HepG2 (cell line): ENCODE measurements around the gene ZNF625. TPM values are rescaled to one million over a fixed set of nuclear protein-coding genes. Genes with fewer than 3 reads are reported as not detected.

Experiments
- CENPT ChIP-seq: sonication (generic); formaldehyde crosslinking; IDR thresholded peaks from 2 replicates; pipeline ENCODE4 v1.8.0; 2022; ENCODE audit warnings: low read depth, mild to moderate bottlenecking, moderate library complexity, missing genetic modification reagents
- DZIP1 ChIP-seq: sonication (generic); formaldehyde crosslinking; IDR thresholded peaks from 2 replicates; pipeline ENCODE4 v1.5.0; 2020; ENCODE audit warnings: mild to moderate bottlenecking, missing genetic modification reagents
- GLI4 ChIP-seq: sonication (generic); formaldehyde crosslinking; IDR thresholded peaks from 2 replicates; pipeline ENCODE4 v1.5.1; 2020; ENCODE audit warnings: missing genetic modification reagents, mild to moderate bottlenecking, moderate library complexity, borderline replicate concordance
- KLF13 ChIP-seq: sonication (generic); formaldehyde crosslinking; IDR thresholded peaks from 2 replicates; pipeline ENCODE4 v1.4.0; 2020; ENCODE audit warnings: mild to moderate bottlenecking, missing genetic modification reagents
- SP4 ChIP-seq: sonication (generic); formaldehyde crosslinking; IDR thresholded peaks from 2 replicates; pipeline ENCODE4 v1.8.1; 2023; ENCODE audit warnings: mild to moderate bottlenecking, missing genetic modification reagents
- TOPORS ChIP-seq: sonication (generic); formaldehyde crosslinking; IDR thresholded peaks from 2 replicates; pipeline ENCODE4 v1.8.0; 2023; ENCODE audit warnings: mild to moderate bottlenecking, missing genetic modification reagents
- ZIK1 ChIP-seq: sonication (generic); formaldehyde crosslinking; IDR thresholded peaks from 2 replicates; pipeline ENCODE4 v1.5.0; 2020; ENCODE audit warnings: mild to moderate bottlenecking, low read depth, missing genetic modification reagents, borderline replicate concordance
- ZMAT5 ChIP-seq: sonication (generic); formaldehyde crosslinking; IDR thresholded peaks from 2 replicates; pipeline ENCODE4 v1.5.0; 2020; ENCODE audit warnings: mild to moderate bottlenecking, low read depth, missing genetic modification reagents, borderline replicate concordance
- ZNF367 ChIP-seq: sonication (generic); formaldehyde crosslinking; IDR thresholded peaks from 2 replicates; pipeline ENCODE4 v1.4.0; 2020; ENCODE audit warnings: missing genetic modification reagents, borderline replicate concordance
- ZNF563 ChIP-seq: sonication (generic); formaldehyde crosslinking; IDR thresholded peaks from 2 replicates; pipeline ENCODE4 v1.8.0; 2022; ENCODE audit warnings: mild to moderate bottlenecking, moderate library complexity, missing genetic modification reagents
- ZNF652 ChIP-seq: IDR thresholded peaks from 2 replicates; pipeline ENCODE4 v1.6.1; 2016; ENCODE audit warnings: low read depth, borderline replicate concordance
- polyA plus RNA-seq, 8 experiments: library from polyadenylated mRNA; depleted of rRNA in 3 of 8; stranded (reverse) in 7 of 8; unstranded in 1 of 8; fragments of >200 nt; fragmentation: Illumina TruSeq in 4 of 8; extraction: Trizol in 4 of 8; gene quantifications; 2 replicates each; pipeline versions ENCODE4 v1.2.1 to v1.2.3, GENCODE V29; 2011 to 2016; ENCODE audit warnings: low read depth in 4 of 8, missing spikeins in 1 of 8, mixed read lengths in 1 of 8; ENCODE audit not compliant: insufficient read depth in 1 of 8
- total RNA-seq, 5 experiments: library from RNA; depleted of rRNA; stranded (reverse); fragments of >200 nt; fragmentation: Illumina TruSeq; extraction: Trizol; gene quantifications; 2 replicates each; pipeline ENCODE4 v1.2.3, GENCODE V29; 2016; ENCODE audit warnings: low read depth in 1 of 5
- TF ChIP-seq, protein P1 (sequence below): sonication (generic); formaldehyde crosslinking; IDR thresholded peaks from 2 replicates; pipeline ENCODE4 v1.5.1; 2020; ENCODE audit warnings: mild to moderate bottlenecking, moderate library complexity, missing genetic modification reagents
- TF ChIP-seq, protein P2 (sequence below): sonication (generic); formaldehyde crosslinking; IDR thresholded peaks from 2 replicates; pipeline ENCODE4 v1.8.0; 2022; ENCODE audit warnings: mild to moderate bottlenecking, missing genetic modification reagents, borderline replicate concordance
- TF ChIP-seq, protein P3 (sequence below): sonication (generic); formaldehyde crosslinking; IDR thresholded peaks from 2 replicates; pipeline ENCODE4 v1.4.0; 2020; ENCODE audit warnings: missing genetic modification reagents; ENCODE audit errors: not compliant biosample characterization
- TF ChIP-seq, protein P4 (sequence below): sonication (generic); formaldehyde crosslinking; IDR thresholded peaks from 2 replicates; pipeline ENCODE4 v1.4.0; 2020; ENCODE audit warnings: missing genetic modification reagents, mild to moderate bottlenecking, borderline replicate concordance

Gene ZNF625
- total and polyA plus RNA-seq, 2 of the 13 experiments (the other 11 are each of a cell fraction or from before 2014, with no cell fraction given): 1.7 to 12.2 TPM

DNA sequence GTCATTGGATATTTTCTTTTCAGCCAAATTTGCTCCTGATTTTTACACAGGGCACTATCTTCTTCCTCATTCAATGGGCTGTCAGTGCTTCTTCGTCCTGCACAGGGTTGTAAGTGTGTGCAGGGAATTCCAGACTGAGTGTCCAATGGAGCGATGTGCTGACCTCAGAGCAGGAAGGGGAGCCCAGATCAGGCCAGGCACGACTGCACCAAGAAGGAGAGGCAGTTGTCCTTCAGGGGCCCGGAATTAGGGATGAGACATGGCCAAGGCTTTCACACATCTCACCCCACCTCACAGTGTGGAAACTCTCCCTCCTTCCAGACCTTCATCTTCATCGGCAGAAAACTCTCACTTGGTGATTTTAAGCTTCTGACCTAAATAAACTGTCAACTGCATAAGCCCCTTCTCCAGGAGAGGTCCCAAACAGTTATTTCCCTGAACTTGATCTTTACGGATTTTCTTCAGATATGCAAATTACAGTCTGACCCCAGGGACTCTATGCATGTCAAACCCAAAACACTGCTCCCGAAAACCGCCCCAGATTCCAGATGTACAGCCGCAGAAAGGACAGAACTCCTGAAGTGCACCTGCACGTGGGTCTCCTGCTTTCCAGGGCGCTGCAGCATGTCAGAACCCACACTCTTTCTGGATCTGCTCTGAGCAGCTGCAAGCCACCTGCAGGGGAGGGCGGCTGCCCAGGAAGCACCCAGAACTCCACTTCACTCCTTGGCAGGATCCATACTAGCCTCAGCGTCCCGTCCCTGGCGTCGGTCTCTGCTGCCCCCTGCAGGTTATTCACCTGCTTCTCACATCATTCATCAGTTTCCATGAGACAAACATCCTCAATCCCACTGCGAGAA, 15.8 kb downstream of the ZNF625 start (continued):
- TF ChIP-seq, protein P1, sequence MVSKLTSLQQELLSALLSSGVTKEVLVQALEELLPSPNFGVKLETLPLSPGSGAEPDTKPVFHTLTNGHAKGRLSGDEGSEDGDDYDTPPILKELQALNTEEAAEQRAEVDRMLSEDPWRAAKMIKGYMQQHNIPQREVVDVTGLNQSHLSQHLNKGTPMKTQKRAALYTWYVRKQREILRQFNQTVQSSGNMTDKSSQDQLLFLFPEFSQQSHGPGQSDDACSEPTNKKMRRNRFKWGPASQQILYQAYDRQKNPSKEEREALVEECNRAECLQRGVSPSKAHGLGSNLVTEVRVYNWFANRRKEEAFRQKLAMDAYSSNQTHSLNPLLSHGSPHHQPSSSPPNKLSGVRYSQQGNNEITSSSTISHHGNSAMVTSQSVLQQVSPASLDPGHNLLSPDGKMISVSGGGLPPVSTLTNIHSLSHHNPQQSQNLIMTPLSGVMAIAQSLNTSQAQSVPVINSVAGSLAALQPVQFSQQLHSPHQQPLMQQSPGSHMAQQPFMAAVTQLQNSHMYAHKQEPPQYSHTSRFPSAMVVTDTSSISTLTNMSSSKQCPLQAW (CRISPR knock-in tag): peak; percentile 63; the same call in 1 of the 2 replicates
- TF ChIP-seq ZMAT5 (CRISPR knock-in tag) (no peak), KLF13 (CRISPR knock-in tag) (no peak), ZNF563 (CRISPR knock-in tag) (no peak), ZNF652 (CRISPR knock-in tag) (no peak), SP4 (CRISPR knock-in tag) (no peak), ZIK1 (CRISPR knock-in tag) (no peak), ZNF367 (CRISPR knock-in tag) (no peak), GLI4 (CRISPR knock-in tag) (no peak), CENPT (no peak), DZIP1 (CRISPR knock-in tag) (no peak), TOPORS (no peak)
- TF ChIP-seq, protein P2, sequence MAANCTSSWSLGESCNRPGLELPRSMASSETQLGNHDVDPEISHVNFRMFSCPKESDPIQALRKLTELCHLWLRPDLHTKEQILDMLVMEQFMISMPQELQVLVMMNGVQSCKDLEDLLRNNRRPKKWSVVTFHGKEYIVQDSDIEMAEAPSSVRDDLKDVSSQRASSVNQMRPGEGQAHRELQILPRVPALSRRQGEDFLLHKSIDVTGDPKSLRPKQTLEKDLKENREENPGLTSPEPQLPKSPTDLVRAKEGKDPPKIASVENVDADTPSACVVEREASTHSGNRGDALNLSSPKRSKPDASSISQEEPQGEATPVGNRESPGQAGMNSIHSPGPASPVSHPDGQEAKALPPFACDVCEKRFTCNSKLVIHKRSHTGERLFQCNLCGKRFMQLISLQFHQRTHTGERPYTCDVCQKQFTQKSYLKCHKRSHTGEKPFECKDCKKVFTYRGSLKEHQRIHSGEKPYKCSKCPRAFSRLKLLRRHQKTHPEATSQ (CRISPR knock-in tag): no peak
- TF ChIP-seq, protein P3, sequence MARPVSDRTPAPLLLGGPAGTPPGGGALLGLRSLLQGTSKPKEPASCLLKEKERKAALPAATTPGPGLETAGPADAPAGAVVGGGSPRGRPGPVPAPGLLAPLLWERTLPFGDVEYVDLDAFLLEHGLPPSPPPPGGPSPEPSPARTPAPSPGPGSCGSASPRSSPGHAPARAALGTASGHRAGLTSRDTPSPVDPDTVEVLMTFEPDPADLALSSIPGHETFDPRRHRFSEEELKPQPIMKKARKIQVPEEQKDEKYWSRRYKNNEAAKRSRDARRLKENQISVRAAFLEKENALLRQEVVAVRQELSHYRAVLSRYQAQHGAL (CRISPR knock-in tag): no peak
- TF ChIP-seq, protein P4, sequence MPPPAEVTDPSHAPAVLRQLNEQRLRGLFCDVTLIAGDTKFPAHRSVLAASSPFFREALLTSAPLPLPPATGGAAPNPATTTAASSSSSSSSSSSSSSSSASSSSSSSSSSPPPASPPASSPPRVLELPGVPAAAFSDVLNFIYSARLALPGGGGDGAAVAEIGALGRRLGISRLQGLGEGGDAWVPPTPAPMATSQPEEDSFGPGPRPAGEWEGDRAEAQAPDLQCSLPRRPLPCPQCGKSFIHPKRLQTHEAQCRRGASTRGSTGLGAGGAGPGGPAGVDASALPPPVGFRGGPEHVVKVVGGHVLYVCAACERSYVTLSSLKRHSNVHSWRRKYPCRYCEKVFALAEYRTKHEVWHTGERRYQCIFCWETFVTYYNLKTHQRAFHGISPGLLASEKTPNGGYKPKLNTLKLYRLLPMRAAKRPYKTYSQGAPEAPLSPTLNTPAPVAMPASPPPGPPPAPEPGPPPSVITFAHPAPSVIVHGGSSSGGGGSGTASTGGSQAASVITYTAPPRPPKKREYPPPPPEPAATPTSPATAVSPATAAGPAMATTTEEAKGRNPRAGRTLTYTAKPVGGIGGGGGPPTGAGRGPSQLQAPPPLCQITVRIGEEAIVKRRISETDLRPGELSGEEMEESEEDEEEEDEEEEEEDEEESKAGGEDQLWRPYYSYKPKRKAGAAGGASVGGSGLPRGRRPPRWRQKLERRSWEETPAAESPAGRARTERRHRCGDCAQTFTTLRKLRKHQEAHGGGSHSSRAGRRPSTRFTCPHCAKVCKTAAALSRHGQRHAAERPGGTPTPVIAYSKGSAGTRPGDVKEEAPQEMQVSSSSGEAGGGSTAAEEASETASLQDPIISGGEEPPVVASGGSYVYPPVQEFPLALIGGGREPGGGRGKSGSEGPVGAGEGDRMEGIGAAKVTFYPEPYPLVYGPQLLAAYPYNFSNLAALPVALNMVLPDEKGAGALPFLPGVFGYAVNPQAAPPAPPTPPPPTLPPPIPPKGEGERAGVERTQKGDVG: no peak
